ENCODE results near the gene FURIN.
"Not testable (repeated sequence)": the region's sequence is repeated elsewhere in the genome, so short reads cannot be mapped to it uniquely, and the experiment has no call there.

Gene FURIN

GRCh38 chr15:90844696-90845095 lies 23.7 kb upstream of the FURIN start:
- DNase-seq (ENCODE audit: low read depth): no peak

GRCh38 chr15:90845201-90845949 lies 23.0 kb upstream of the FURIN start:
- no peak for DNase-seq (ENCODE audit: low read depth)

GRCh38 chr15:90849424-90849823 lies 19.0 kb upstream of the FURIN start:
- not testable (repeated sequence) for DNase-seq (ENCODE audit: low read depth)

- DNase-seq (ENCODE audit: low read depth): no peak
These were observed 17.3 kb upstream of the FURIN start for GRCh38 chr15:90851114-90851513.

DNA sequence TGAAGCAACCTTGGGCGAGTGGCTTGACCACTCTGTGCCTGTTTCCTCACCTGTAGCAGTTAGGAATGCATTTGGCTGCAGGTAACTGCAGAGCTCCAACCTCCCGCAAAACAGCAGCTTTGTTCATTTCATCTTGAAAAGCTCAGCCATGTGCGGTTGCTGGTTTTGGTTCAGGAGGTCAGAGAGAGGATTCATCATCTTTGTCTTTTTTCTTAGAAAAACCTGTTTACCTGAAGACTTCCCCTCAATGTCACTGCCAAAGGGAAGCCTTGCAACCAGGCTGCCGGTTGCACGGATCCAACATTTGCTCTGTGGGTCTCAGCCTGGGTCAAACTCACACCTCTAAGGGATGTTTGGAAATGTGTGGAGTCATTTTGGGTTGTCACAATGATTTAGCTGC lies 16.4 kb upstream of the FURIN start:
- DNase-seq (ENCODE audit: low read depth): no peak

GRCh38 chr15:90855139-90855538 lies 13.2 kb upstream of the FURIN start:
- no peak for DNase-seq (ENCODE audit: low read depth)

DNA sequence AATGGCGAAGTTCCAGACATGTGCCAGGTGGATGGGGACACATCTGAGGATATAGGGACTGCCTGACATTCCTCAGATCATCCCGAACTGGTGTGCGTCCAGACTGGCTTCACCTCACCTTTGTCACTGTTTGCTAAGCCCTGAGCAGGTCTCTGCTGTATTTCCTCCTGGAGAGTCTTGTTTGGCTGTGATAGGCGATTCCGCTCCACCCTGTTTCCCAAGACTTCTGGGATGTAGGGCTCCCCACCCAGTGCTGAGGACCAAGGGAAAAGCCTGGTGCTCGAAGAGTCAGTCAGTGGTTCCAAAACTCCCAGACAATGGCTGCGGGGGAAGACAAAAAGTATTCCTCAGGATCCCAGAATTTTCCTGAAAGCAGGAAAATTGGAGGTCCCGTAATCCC lies 11.1 kb upstream of the FURIN start:
- no peak for DNase-seq (ENCODE audit: low read depth)

- no peak for DNase-seq (ENCODE audit: low read depth)
These were observed 10.4 kb upstream of the FURIN start for GRCh38 chr15:90857883-90858443.

GRCh38 chr15:90859234-90860131 lies 8.9 kb upstream of the FURIN start:
- DNase-seq (ENCODE audit: low read depth): no peak

DNA sequence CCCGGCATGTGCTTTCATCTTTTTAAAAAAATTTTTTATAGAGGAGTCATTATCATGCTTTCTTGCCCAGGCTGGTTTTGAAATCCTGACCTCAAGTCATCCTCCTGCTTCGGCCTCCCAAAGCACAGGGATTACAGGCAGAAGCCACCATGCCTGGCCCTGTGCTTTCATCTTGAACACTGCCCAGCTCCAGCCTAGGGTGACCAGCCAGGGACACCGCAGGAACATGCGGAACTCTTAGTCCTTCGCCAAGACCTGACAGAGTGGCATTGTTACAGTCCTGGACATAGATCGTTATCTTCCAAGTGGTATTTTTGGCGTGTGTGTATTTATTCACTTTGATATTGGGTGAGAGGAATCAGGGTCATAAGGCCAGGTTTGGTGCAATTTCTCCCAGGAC lies 7.9 kb upstream of the FURIN start:
- no peak for DNase-seq (ENCODE audit: low read depth)

GRCh38 chr15:90860942-90861675 lies 7.3 kb upstream of the FURIN start:
- DNase-seq (ENCODE audit: low read depth): no peak

GRCh38 chr15:90862487-90862886 lies 5.9 kb upstream of the FURIN start:
- no peak for DNase-seq (ENCODE audit: low read depth)

GRCh38 chr15:90862964-90863778 lies 5.2 kb upstream of the FURIN start:
- DNase-seq (ENCODE audit: low read depth): no peak

DNA sequence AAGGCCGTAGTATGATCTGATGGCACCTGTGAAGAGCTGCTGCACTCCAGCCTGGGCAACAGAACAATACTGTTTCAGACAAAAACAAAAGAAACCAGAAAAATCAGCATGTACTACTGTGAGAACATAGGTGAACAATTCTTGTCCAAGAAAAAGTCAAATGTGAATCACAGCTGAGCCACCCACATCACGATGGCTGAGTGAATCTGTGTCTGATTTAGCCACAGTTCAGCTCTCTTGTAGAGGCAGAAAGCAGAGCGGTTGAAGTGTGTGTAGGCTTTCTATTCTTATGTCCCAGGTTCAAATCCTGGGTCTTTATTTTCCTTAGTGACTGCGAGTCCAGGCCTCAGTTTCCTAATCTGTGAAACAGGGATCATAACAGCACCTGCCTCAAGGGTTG lies 4.4 kb upstream of the FURIN start:
- no peak for DNase-seq (ENCODE audit: low read depth)

DNA sequence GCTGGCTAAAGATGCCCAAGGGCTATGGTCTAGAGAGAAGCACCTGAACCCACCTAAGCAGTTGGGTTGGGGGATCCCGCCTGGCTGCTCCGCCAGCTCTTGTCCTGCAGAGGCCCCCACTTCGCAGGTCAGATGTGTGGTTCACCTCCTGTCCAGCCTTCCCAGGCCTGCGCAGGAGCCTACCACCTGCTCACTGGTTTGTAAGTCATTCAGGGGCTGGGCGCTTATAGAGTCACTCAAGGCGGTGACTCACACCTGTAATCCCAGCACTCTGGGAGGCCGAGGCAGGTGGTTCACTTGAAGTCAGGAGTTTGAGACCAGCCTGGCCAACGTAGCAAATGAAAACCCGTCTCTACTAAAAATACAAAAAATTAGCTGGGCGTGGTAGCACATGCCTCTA lies 3.9 kb upstream of the FURIN start:
- no peak for DNase-seq (ENCODE audit: low read depth)

GRCh38 chr15:90865702-90866101 lies 2.7 kb upstream of the FURIN start:
- DNase-seq (ENCODE audit: low read depth): no peak

GRCh38 chr15:90866161-90866715 lies 2.1 kb upstream of the FURIN start:
- no peak for DNase-seq (ENCODE audit: low read depth)

DNA sequence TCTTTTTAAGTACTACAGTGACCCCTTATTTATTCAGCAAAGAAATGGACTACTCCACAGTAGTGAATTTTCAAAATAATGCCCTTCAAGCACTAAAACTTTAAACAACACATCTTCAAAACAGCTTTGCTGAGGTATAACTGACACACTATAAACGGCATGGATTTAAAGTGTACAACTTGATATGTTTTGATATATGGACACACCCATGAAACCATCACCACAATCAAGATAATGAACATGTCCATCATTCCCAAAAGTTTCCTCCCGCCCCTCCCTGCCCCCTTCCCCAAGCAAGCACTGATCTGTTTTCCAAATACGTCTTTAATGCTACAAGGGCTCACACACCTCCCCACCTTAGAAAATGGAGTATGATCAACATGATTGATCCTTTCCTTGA lies 1.6 kb upstream of the FURIN start:
- DNase-seq (ENCODE audit: low read depth): no peak

DNA sequence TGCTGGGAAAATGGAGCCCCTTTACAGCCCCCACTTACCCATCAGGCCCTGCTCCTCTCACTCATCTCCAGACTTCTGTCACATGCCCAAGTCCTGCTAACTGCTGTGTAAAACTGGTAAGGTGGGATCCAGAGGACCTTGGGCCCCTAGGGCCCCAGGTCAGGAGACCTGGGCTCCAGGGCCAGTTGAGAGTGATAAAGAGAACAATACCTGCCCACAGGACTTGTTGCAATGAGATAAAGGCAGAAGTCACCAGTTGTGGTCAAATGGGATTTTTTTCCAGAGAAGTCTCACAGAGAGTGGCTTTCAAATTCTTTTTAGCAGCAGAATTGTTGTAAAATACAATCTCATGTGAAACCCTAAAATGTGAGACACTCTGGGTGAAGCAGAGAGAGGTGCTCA lies 753 bp downstream of the FURIN start:
- DNase-seq (ENCODE audit: low read depth): no peak

GRCh38 chr15:90869601-90870353 lies 1.4 kb downstream of the FURIN start:
- no peak for DNase-seq (ENCODE audit: low read depth)
